GM12872 (cell line): ENCODE results near the gene ERF.

Experiments used
- TF ChIP-seq, protein P1 (sequence below): IDR thresholded peaks from 3 replicates; pipeline ENCODE4 v1.5.1; 2011; ENCODE audit warnings: low read depth, mild to moderate bottlenecking, low read length, moderate library complexity; ENCODE audit not compliant: insufficient read depth

The ERF gene

DNA sequence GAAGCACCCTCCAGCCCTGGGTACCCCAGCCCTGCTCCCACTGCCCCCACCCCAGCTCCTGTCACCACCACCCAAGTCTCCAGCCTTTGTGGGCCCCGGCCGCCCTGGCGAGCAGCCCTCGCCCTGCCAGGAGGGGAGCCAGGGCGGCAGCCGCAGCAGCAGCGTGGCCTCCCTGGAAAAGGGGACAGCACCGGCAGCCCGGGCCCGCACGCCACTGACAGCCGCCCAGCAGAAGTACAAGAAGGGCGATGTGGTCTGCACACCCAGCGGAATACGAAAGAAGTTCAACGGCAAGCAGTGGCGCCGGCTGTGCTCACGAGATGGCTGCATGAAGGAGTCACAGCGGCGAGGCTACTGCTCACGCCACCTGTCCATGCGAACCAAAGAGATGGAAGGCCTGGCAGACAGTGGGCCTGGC is 18.1 kb upstream of the ERF start:
- TF ChIP-seq, protein P1, sequence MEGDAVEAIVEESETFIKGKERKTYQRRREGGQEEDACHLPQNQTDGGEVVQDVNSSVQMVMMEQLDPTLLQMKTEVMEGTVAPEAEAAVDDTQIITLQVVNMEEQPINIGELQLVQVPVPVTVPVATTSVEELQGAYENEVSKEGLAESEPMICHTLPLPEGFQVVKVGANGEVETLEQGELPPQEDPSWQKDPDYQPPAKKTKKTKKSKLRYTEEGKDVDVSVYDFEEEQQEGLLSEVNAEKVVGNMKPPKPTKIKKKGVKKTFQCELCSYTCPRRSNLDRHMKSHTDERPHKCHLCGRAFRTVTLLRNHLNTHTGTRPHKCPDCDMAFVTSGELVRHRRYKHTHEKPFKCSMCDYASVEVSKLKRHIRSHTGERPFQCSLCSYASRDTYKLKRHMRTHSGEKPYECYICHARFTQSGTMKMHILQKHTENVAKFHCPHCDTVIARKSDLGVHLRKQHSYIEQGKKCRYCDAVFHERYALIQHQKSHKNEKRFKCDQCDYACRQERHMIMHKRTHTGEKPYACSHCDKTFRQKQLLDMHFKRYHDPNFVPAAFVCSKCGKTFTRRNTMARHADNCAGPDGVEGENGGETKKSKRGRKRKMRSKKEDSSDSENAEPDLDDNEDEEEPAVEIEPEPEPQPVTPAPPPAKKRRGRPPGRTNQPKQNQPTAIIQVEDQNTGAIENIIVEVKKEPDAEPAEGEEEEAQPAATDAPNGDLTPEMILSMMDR, result no peak

GRCh38 chr19:42272535-42272897 is 17.6 kb upstream of the ERF start:
- TF ChIP-seq, protein P1, result no peak

- TF ChIP-seq, protein P1, result no peak
These were observed 17.1 kb upstream of the ERF start for GRCh38 chr19:42271861-42272534.

GRCh38 chr19:42271045-42271419 is 16.1 kb upstream of the ERF start:
- TF ChIP-seq, protein P1, result no peak

GRCh38 chr19:42270346-42271044 is 15.6 kb upstream of the ERF start:
- TF ChIP-seq, protein P1, result no peak

DNA sequence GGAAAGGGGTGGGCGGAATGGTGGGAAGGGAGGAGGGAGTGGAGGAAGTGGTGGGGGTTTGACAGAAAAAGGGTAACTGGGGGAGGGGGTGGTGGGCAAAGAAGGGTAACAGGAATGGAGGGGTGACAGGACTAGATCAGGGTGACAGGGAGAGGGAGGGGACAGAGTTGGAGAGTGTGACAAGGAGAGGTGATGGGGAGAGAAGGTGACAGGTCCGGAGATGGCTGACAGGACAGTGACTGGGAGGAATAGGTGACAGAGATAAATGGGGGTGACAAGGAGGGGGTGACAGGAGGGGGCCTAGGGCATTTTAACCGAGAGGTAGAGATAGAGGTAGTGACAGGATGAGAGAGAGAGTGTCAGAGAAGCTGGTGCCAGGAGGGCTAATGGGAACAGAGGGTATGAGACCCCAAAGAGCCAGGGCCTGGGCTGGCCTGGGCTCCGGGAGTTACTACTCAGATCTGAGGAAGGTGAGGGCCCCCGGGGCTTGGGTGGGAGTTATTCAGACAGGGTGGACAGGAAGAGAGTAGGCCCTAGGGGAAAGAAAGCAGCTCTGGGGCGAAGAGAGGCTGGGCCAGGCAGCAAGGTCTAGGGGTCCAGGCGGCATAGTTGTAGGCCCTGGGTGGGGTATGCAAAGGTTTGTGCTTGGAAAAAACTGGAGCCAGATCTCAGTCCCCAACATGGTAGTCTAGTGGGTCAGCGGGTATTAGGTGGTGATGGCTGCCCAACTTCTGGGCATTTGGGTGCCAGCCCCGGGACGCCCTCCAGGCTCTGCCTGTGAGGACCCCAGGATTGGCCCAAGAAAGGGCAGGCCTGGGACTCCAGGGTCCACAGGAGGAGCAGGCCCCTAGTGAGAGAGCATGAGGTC is 14.8 kb upstream of the ERF start:
- TF ChIP-seq, protein P1, result no peak
